ENCODE data around the gene PLS3. TPM values are rescaled to one million over a fixed set of nuclear protein-coding genes. Genes with fewer than 3 reads are reported as not detected.
"Not testable (repeated sequence)": the region's sequence is repeated elsewhere in the genome, so short reads cannot be mapped to it uniquely, and the experiment has no call there.

PLS3 gene
- total RNA-seq, 1 experiment from 2014 or later, result 88.2 TPM

DNA sequence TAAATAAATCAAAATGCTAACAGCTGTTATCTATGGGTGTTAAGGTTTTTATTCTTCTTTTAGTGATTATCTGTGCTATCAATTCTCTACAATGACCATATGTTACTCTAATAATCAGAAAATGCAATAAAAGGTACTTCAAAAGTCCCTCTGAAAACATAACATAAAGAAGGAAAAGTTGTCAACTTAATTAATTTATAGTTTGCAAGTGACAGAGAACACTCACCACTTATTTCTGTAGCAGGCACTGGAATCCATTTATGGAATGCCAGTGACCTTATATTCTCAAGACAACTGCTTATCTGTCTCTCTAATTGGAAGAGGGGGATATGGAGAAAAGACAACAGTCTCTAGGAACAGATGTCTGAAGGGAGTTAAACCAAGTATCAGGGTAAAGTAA is 25.6 kb upstream of the PLS3 start:
- no peak overlapping the region for H3K27ac ChIP-seq (ENCODE audit: low read depth, low read length, poor library complexity, severe bottlenecking)
- no peak overlapping the region for H3K4me3 ChIP-seq (ENCODE audit: low read depth, low read length, poor library complexity, severe bottlenecking)
- no peak for DNase-seq (ENCODE audit: low spot score)
- H3K36me3 ChIP-seq (ENCODE audit: insufficient read depth, low read length, poor library complexity, severe bottlenecking), result no peaks in the 10 kb centered on the region
- TF ChIP-seq, protein P1, sequence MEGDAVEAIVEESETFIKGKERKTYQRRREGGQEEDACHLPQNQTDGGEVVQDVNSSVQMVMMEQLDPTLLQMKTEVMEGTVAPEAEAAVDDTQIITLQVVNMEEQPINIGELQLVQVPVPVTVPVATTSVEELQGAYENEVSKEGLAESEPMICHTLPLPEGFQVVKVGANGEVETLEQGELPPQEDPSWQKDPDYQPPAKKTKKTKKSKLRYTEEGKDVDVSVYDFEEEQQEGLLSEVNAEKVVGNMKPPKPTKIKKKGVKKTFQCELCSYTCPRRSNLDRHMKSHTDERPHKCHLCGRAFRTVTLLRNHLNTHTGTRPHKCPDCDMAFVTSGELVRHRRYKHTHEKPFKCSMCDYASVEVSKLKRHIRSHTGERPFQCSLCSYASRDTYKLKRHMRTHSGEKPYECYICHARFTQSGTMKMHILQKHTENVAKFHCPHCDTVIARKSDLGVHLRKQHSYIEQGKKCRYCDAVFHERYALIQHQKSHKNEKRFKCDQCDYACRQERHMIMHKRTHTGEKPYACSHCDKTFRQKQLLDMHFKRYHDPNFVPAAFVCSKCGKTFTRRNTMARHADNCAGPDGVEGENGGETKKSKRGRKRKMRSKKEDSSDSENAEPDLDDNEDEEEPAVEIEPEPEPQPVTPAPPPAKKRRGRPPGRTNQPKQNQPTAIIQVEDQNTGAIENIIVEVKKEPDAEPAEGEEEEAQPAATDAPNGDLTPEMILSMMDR (conservative IDR thresholded peaks at IDR 0.05; ENCODE audit: low read depth, low read length), result no peak
- no peak for TF ChIP-seq EZH2 (IDR thresholded peaks at IDR 0.05; ENCODE audit: borderline replicate concordance, low read depth, low read length, poor library complexity, severe bottlenecking)
- no peaks in the 10 kb centered on the region for H3K9me3 ChIP-seq (ENCODE audit: low read depth, low read length, poor library complexity, severe bottlenecking)
- H3K27me3 ChIP-seq (replicated peaks; ENCODE audit: insufficient read depth, low read depth, low read length, poor library complexity), result peaks cover 5% of the 10 kb centered on the region
- POLR2A ChIA-PET (ENCODE audit: low non-redundant PET), result no interaction called here
- CTCF ChIA-PET, result no interaction called here
- H3K4me1 ChIP-seq (ENCODE audit: insufficient read depth, low read length, poor library complexity, severe bottlenecking), result no peaks in the 10 kb centered on the region
- BruUV-seq (replicated peaks), result no TSS peak
- intact Hi-C loops (cut with micrococcal nuclease; ENCODE audit: unreplicated experiment), result no loop called here

DNA sequence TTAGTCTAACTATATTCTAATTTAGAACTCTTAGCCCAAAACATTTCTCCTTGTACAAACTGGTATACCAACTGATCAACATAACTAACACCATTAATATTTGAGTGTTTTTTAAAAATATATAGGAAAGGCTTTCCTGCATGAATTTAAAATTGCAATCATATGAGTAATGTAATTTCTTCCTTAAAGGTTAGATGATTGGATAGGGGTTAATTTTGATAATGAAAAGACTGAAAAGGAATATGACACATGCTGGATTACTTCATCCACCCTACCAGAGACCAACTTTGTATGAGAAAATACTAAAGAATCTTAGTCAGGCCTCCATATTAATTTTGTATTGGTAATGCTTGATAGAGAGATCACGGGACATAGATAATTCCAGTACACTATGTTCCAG is 25.1 kb upstream of the PLS3 start:
- CTCF ChIA-PET, result no interaction called here
- peaks cover 5% of the 10 kb centered on the region for H3K27me3 ChIP-seq (replicated peaks; ENCODE audit: insufficient read depth, low read depth, low read length, poor library complexity)
- TF ChIP-seq, protein P1 (conservative IDR thresholded peaks at IDR 0.05; ENCODE audit: low read depth, low read length), result no peak
- no peak for TF ChIP-seq EZH2 (IDR thresholded peaks at IDR 0.05; ENCODE audit: borderline replicate concordance, low read depth, low read length, poor library complexity, severe bottlenecking)
- H3K9me3 ChIP-seq (ENCODE audit: low read depth, low read length, poor library complexity, severe bottlenecking), result no peaks in the 10 kb centered on the region
- no peak overlapping the region for H3K27ac ChIP-seq (ENCODE audit: low read depth, low read length, poor library complexity, severe bottlenecking)
- intact Hi-C loops (cut with micrococcal nuclease; ENCODE audit: unreplicated experiment), result no loop called here
- no peaks in the 10 kb centered on the region for H3K4me1 ChIP-seq (ENCODE audit: insufficient read depth, low read length, poor library complexity, severe bottlenecking)
- H3K4me3 ChIP-seq (ENCODE audit: low read depth, low read length, poor library complexity, severe bottlenecking), result no peak overlapping the region
- BruUV-seq (replicated peaks), result no TSS peak
- H3K36me3 ChIP-seq (ENCODE audit: insufficient read depth, low read length, poor library complexity, severe bottlenecking), result no peaks in the 10 kb centered on the region
- DNase-seq (ENCODE audit: low spot score), result no peak
- POLR2A ChIA-PET (ENCODE audit: low non-redundant PET), result no interaction called here

DNA sequence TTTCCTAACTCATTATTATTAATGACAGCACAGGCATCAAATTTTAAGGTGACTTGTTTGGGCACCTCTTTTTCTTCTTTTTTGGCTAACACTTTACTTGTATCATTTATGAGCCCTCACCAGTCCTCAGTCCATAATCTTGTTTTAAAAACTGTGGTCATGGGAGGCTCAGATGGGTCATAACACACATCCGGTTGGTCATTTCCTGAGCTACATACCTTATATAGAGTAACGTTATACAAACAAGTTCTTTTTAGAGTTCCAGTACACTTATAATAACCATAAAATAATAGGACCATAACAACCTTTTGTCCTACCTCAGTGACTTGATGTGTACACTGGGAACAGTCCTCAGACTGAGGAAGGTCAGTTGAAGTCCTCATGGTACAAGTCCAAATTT is 21.1 kb upstream of the PLS3 start:
- BruUV-seq (replicated peaks), result no TSS peak
- POLR2A ChIA-PET (ENCODE audit: low non-redundant PET), result no interaction called here
- no peaks in the 10 kb centered on the region for H3K36me3 ChIP-seq (ENCODE audit: insufficient read depth, low read length, poor library complexity, severe bottlenecking)
- CTCF ChIA-PET, result no interaction called here
- no peak for DNase-seq (ENCODE audit: low spot score)
- intact Hi-C loops (cut with micrococcal nuclease; ENCODE audit: unreplicated experiment), result no loop called here
- H3K4me1 ChIP-seq (ENCODE audit: insufficient read depth, low read length, poor library complexity, severe bottlenecking), result no peaks in the 10 kb centered on the region
- H3K27me3 ChIP-seq (replicated peaks; ENCODE audit: insufficient read depth, low read depth, low read length, poor library complexity), result no peaks in the 10 kb centered on the region
- H3K4me3 ChIP-seq (ENCODE audit: low read depth, low read length, poor library complexity, severe bottlenecking), result no peak overlapping the region
- no peak for TF ChIP-seq EZH2 (IDR thresholded peaks at IDR 0.05; ENCODE audit: borderline replicate concordance, low read depth, low read length, poor library complexity, severe bottlenecking)
- TF ChIP-seq, protein P1 (conservative IDR thresholded peaks at IDR 0.05; ENCODE audit: low read depth, low read length), result no peak
- no peak overlapping the region for H3K27ac ChIP-seq (ENCODE audit: low read depth, low read length, poor library complexity, severe bottlenecking)
- H3K9me3 ChIP-seq (ENCODE audit: low read depth, low read length, poor library complexity, severe bottlenecking), result no peaks in the 10 kb centered on the region

DNA sequence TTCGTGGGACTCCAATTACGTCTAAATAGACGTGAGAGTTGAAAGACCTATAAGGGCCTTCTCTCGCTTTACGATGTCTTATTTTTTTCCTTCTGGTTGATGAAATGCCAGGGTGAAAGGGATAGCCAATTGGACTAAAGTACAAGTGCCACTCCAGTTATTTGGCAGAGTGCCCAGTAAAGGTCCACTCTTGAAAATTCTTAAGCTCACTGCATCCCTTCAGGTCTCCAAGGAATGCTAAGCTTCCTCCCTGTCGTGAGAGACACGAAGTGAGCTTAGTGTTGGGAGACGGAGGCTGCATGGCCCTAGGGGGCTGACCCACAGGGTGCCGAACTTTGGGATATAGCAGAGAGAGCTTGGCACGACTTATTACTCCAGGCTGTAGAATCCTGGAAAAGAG is 19.9 kb upstream of the PLS3 start:
- H3K36me3 ChIP-seq (ENCODE audit: insufficient read depth, low read length, poor library complexity, severe bottlenecking); DNase-seq (ENCODE audit: low spot score); intact Hi-C loops (cut with micrococcal nuclease; ENCODE audit: unreplicated experiment); CTCF ChIA-PET; H3K27ac ChIP-seq (ENCODE audit: low read depth, low read length, poor library complexity, severe bottlenecking); H3K4me3 ChIP-seq (ENCODE audit: low read depth, low read length, poor library complexity, severe bottlenecking); POLR2A ChIA-PET (ENCODE audit: low non-redundant PET); BruUV-seq (replicated peaks); H3K4me1 ChIP-seq (ENCODE audit: insufficient read depth, low read length, poor library complexity, severe bottlenecking); H3K27me3 ChIP-seq (replicated peaks; ENCODE audit: insufficient read depth, low read depth, low read length, poor library complexity); H3K9me3 ChIP-seq (ENCODE audit: low read depth, low read length, poor library complexity, severe bottlenecking): not testable (repeated sequence)

Measured in A673 (cell line).